HG03175 (cell line): ENCODE results near the gene ZNF287.

Source experiments
- ATAC-seq: cut with Tn5 transposase; IDR thresholded peaks from one replicate; pipeline ENCODE4 v1.9.1; 2021; ENCODE audit warnings: mild to moderate bottlenecking, moderate library complexity; ENCODE audit not compliant: unreplicated experiment

Gene ZNF287

GRCh38 chr17:16517477-16517876 lies 51.5 kb downstream of the ZNF287 start:
- no peak for ATAC-seq

- ATAC-seq = no peak
These were observed 52.4 kb downstream of the ZNF287 start for GRCh38 chr17:16516594-16517051.

- no peak for ATAC-seq
These were observed 53.1 kb downstream of the ZNF287 start for GRCh38 chr17:16515933-16516332.

- no peak for ATAC-seq
These were observed 55.1 kb downstream of the ZNF287 start for GRCh38 chr17:16513873-16514272.

- no peak for ATAC-seq
These were observed 57.0 kb downstream of the ZNF287 start for GRCh38 chr17:16512011-16512410.

GRCh38 chr17:16511593-16511992 lies 57.4 kb downstream of the ZNF287 start:
- ATAC-seq = no peak

GRCh38 chr17:16507918-16508533 lies 61.0 kb downstream of the ZNF287 start:
- no peak for ATAC-seq

- no peak for ATAC-seq
These were observed 62.8 kb downstream of the ZNF287 start for GRCh38 chr17:16506188-16506587.

- no peak for ATAC-seq
These were observed 64.0 kb downstream of the ZNF287 start for GRCh38 chr17:16504984-16505383.
